Fibroblast of skin of right biceps (primary cell): ENCODE results near the gene LMO7.
"Not testable (repeated sequence)": the region's sequence is repeated elsewhere in the genome, so short reads cannot be mapped to it uniquely, and the experiment has no call there.

Experiments
- DNase-seq: peaks from one replicate; pipeline ENCODE4 v3.0.0-alpha.2; 2013

The LMO7 gene

DNA sequence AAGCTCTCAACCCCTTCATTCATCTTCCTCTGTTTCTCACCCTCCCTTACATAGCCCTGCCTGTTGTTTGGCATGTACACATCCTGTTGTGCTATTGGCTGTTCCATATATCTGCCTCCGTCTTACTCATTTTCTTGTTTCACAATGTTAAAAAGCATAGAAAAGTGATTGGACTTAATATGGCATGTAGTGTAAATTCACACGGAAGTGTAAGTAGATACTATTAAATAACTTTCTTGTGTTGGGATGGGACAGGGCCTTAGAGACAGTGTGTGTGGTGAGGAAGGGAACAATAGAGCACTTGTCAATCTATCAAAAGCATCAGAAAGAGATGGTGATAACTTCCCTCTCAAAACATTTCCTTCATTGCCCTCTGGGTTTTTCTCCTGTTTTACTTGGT is 12.3 kb downstream of the LMO7 start:
- DNase-seq, result no peak

DNA sequence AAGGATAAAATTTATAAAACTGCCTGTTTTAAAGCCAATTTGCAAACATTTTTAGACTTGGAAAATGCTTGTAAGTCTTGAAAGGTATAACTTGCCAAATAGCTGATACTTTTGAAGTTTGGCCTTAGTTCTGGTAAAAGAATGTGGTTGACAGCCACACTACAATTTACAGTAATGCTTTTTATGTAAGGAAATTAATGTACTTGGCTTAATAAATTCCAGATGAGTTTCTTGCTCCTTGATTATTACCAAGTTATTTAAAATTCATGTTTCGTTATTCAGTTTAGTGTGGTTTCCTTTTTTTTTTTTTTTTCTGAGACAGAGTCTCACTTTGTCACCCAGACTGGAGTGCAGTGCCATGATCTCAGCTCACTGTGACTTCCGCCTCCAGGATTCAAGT is 14.9 kb downstream of the LMO7 start:
- peak; percentile 74 for DNase-seq

DNA sequence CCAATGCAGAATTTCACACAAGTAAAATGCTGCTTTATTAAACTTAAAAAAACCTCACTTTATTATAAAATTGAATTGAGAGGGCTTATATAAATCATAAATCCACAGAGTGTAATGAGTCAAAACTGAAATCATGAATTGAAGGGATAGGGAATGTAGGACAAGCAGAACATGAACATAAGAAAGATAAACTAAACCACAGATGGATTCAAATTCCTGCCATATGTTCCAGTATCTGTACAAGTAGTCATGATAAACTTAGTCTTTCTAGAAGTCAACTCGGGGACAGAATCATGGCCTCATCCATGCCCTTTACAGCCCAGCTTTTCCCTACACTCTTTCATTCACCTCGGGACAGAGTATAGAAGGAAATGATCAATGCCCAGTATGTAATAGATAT is 16.6 kb downstream of the LMO7 start:
- no peak for DNase-seq

DNA sequence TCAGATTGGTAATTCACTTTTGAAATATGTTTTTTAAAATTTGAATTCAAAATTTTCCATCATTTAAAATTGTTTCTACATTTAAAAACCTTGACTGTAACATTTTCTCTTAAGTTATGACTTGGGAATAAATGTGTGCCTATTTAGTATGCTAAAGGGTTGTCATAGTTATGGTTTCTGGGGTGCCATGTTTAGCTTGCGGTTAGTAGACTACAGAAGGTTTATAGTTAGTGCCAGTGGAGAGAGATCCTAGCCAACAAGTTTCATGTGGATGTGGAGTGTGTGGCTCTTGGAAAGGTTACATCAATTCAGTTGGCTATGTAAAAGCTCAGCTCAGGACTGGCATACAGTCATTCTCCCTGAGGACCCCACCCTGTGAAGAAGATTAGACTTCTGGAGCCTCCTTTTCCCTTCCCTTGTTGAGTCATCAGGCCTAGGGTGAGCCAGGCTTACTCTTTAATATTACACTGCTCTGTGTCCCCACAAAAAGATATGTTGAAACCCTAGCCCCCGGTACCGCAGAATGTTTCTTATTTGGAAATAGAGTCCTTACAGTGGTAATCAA is 20.4 kb downstream of the LMO7 start:
- peak; percentile 62 for DNase-seq

DNA sequence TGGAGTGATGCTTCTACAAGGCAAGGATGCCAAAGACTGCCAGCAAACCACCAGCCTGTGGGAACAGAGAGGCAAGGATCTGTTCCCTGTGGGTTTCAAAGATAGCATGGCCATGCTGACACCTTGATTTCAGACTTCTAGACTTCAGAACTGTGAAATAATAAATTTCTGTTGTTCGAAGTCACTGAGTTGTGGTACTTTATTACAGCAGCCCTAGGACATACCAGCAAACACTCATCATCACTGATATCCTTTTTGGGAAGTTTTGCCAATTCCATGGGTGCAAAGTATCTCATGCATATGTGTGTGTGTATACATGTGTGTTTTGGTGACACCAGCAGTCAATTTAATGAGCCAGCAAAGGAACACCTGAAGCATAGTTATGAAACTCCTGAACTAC is 21.0 kb downstream of the LMO7 start:
- peak; percentile 42 for DNase-seq

DNA sequence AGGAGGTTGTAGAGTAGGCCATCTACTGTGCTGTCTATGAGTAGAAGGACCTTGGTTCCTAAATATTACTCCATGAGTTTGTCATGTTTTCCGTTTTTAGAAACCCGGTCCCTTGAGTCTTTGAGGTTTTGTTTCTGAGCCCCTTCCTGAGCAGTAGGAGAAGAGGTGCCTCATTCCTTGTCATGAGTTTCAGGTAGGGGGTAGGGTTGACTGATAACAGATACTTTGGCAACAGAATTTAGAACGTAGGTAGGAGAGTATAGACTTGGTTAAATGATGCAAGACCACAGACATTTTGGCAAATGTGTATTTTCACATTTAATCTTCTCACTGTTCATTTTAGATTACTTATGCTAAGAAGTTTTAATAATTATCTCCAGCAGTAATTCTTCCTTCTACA is 24.6 kb downstream of the LMO7 start:
- DNase-seq, result no peak

DNA sequence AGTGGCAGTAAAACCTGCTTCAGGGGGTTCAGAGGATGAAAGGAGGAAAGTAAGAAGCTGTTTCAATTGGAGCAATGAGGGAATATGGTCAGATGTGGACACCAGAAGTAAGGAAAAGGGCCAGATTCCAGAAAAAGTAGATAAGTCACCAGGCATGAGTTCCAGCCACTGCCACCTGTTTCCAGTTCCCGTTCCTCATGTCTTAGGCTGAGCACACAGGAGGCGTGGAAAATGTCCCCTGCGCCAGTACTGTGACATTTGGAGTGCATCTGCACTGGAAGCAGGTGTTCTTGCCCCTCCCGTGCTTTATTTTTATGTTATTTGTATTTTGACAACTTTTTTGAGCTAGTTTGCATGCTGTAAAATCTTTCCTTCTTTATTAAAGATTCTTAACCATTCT is 25.3 kb downstream of the LMO7 start:
- no peak for DNase-seq

DNA sequence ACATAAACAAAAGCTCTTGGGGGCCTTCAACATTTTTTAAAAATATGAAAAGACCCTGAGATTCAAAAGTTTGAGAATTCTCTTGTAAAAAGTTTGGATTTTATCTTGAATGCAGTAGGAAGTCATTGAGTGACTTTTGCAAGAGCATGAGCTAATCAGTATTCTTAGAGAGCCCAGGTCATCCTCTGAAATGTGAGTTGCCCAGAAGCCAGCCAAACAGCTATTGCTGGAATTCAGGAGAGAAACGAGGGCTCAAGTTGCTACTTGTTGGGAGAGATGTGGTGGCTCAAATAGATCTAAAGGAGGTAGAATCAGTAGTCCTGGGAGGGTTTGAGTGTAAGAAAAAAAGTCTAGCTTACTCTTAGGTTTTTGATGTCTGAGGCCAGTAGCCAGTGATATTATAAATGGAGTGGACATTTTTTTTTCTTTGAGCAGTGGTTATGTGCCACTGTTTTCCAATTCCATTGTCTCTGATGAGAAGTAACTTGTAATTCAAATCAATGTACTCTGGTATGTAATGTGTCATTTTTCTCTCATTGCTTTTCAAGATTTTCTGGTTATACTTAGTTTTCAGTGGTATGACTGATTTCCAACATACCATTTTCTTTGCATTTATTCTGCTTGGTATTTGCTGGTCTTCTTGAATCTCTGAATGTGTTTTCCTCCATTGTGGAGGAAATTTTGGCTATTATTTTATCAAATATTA is 30.7 kb downstream of the LMO7 start:
- peak; percentile 38 for DNase-seq

DNA sequence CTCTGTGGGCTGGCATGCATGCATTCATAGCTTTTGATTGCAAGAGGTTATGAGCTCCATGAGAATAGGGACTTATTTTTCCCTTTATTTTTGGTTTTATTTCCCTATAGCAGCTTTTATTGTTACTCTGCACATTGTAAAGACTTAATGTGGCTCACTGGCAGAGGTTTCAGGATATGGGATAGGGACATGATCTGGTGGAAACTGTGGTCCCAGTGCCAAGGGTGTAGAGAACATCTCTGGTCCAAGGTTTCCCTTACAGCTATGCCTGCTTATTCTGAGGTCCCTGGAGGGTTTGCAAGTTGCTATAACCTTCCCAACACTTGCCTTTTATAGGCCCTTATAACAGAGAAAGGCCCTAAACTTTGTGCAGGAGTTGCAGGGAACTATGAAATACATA is 33.6 kb downstream of the LMO7 start:
- DNase-seq, result no peak

DNA sequence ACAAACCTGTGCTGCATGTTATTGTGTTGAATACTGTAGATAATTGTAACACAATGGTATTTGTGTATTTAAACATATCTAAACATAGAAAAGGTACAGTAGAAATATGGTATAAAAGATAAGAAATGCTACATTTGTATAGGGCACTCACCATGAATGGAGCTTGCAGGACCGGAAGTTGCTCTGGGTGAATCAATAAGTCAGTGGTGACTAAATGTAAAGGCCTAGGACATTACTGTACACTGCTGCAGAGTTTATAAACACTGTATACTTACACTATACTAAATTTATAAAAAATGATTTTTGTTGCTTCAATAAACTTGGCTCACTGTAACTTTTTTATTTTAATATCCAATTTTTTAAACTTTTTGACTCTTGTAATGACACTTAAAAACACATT is 34.4 kb downstream of the LMO7 start:
- DNase-seq, result peak; percentile 41

DNA sequence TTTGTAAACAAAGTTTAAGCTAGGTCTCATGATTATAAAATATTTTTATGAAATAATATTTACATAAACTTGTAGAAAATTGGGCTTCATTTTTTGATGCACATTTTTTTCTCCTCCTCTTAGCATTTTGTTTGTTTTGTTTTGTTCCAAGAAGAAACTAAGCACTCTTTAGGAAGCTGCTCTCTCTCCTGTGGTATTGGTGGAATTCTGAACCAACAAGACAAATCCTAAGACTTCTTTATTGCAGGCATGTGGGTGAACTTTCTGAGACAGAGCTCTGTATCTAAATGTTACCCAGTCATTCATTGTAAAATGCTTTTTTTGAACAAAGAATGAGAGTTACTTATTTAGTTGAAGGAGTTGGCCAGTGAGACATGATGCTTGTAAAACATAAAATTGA is 39.3 kb downstream of the LMO7 start:
- no peak for DNase-seq

DNA sequence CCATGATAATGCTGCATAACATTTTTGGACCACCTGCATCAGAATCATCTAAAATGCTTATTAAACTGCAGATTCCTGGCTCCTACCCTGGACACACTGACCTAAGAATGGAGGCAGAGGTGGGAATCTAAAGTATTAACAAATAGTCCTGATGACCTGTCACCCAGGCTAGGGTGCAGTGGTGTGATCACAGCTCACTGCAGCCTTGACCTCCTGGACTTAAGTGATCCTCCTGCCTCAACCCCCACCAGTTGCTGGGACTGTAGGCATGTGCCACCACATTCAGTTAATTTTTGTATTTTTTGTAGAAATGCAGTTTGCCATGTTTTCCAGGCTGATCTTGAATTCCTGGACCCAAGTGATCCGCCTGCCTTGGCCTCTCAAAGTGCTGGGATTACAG is 43.3 kb downstream of the LMO7 start:
- DNase-seq, result no peak

DNA sequence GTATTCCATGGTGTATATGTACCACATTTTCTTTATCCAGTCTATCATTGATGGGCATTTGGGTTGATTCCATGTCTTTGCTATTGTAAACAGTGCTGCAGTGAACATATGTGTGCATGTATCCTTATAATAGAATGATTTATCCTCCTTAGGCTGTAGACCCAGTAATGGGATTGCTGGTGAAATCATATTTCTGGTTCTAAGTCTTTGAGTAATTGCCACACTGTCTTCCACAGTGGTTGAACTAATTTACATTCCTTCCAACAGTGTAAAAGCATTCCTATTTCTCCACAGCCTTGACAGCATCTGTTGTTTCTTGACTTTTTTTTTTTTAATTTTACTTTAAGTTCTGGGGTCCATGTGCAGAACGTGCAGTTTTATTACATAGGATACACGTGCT is 44.1 kb downstream of the LMO7 start:
- DNase-seq, result peak; percentile 59

DNA sequence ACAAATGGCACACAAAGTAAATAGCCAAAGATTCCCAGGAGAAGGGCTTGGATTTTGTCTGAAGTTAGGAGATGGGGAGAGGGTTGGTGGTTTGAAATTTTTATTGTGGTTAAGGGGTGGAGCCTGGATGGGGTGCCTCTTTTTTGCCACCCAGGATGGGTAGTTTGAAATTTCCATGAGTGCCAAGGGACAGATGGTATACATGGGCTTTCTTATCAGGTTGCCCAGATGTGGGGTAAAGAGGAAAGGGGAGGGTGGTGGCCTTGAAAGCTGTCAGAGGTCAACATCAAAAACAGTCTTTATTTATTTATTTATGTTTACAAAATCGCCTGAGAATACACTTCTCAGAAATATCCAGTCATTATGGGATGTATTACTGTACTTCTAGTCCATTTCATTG is 46.2 kb downstream of the LMO7 start:
- no peak for DNase-seq

DNA sequence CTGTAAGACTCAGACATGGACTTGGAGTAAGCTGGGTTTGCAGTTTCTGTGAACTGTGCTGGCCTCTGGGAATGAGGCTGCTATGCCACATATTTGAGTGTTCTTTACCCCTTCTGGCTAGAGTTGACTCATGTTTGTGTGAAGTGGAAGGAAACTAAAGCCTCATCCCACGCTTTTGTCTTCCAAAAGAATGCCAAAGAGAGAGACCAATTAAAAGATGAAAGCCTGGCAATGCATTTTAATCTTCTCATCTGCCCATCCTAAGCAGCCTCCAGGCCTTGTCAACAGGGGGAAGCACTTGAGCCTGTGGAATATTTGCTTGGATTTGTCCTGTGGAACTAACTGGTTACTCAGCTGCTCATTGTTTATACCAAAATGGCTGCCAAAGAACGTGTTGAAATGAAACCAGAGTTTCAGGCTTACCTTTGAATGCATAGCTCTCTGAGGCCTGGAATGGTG is 49.1 kb downstream of the LMO7 start:
- peak; percentile 84 for DNase-seq

DNA sequence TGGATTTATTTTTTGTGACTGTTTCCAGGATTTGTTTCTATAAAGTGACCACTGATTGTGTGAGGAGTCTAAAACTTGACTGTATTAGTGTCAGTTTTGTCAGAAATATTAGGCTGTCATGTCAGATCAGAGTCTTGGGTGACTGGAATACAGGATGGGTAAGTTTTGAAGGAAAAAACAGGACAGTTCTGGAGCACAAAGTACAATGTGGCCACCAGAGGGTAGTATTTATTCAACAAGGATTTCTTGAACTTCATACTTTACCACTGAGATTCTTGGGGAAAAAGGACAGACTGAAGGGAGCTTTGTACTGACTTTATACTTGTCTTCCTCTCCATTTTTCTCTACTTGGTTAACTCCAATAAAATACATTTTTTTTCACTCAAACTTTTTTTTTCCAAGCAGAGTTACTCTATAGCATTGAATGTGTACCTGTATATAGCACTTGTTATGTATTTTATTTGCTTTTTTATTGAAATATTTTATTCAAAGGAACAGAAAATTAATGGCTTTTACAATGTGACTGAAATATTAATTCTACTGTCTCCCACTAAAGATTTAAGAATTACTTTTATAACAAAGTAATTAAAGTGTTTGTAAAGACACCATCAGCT is 51.1 kb downstream of the LMO7 start:
- peak; percentile 50 for DNase-seq

DNA sequence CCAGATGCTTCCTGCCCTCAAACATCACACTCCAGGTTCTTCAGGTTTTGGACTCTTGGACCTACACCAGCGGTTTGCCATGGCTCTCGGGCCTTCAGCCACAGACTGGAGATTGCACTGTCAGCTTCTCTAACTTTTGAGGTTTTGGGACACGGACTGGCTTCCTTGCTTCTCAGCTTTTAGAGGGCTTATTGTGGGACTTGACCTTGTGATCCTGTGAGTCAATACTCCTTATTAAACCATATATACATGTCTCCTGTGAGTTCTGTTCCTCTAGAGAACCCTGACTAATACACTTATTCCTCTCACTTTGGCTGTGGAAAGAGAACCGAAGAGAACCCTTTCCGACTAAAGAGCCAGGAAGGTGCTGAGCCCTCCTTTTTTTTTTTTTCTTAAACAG is 53.6 kb downstream of the LMO7 start:
- DNase-seq, result peak; percentile 22

DNA sequence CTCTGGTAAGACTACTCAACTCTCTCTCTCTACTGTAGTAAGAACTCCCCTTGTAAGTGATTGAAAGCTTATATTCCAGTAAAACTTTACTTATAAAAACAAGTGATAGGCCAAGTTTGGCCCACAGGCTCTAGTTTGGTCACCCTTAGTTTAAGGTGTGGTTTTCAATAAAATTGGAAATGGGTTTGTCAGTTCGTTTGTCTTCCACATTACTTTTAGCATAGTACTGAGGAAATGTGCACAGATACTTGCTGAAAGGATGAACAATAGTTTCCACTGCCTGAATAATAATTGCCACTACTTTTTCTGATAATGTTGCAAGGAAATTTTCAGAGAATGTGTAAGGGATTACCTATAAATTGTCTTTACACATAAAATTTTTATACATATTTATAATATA is 54.5 kb downstream of the LMO7 start:
- DNase-seq, result no peak

DNA sequence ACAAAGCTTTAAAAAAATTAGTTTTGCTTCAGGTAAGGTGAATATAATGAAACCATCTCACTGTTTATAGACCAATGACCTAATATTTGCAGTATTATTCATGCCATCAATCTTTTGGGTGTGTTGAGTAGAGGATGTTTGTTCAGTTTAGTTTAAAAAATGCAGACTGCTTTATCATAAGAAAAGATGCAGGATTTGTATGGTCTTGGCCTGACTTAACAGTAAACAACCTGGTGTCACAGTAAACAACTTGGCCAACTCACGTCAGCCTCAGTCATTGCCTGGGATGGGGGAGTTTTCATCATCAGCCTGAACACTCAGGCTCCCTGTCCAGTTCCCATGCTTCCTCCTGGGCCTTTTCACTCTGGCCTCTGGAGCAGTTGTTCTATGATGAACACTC is 55.1 kb downstream of the LMO7 start:
- DNase-seq, result no peak

DNA sequence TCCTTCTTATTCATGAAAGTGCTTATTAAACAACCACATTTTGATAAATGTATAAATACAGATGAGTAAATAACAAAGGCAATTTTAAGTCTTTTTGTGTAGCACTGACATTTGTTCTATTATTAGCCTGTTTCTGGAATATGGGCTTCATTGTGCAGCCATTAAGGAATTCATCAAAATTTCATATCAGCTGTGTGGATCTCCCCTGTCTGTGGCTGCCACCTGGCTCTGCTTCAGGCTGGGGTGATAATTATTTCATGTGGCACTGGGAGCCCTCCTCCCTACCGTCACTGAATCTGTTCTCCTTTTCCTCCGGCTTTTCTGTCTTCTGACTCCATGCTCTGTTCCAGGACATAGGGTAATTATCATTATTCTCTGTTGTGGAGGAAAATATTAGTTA is 57.1 kb downstream of the LMO7 start:
- no peak for DNase-seq

DNA sequence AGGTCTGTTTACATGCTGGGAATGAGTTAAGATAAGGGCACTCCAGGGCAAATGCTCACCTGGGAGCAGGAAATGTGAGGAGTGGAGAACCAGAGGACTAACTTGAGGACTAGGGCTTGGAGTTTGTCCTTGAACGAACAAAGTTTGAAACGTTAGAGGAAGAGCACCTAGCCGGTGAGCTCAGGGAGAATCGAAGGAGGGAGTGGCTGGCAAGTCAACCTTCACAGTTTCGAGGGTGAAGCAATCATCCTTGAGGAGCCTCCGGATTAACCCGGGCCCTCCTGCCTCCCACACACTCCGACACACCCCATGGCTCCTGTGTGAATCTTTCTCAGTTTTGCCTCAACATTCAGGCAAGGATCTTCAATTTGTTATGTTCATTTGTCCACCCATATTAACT is 58.6 kb downstream of the LMO7 start:
- DNase-seq, result no peak

DNA sequence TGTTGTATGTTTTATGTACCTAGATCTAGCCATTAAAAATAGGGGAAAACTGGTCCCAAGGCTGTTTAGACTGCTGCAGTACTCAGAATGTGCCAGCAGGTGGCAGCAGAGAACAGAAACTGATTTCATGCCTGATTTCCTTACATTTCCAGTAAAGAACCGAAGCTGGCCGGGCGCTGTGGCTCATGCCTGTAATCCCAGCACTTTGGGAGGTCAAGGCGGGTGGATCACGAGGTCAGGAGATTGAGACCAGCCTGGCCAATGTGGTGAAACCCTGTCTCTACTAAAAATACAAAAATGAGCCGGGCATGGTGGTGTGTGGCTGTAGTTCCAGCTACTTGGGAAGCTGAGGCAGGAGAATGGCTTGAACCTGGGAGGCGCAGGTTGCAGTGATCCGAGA is 59.8 kb downstream of the LMO7 start:
- DNase-seq, result peak; percentile 67

DNA sequence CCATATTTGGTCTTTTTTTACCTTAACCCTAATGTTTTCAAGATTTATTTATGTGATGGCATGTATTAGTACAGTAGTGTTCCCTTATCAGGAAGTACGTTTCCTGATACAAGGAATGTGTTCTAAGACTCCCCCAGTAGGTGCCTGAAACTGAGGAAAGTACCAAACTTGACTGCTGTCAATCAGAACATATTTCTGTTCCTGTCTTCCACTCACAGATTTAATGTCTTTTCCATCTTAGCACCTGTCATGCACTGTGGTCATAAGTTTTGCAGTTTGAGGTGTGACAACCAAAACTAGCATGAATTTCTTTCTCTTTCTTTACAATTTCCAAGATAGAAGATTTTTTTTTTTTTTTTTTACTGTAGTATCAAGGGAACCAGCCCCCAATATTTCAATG is 62.9 kb downstream of the LMO7 start:
- no peak for DNase-seq

DNA sequence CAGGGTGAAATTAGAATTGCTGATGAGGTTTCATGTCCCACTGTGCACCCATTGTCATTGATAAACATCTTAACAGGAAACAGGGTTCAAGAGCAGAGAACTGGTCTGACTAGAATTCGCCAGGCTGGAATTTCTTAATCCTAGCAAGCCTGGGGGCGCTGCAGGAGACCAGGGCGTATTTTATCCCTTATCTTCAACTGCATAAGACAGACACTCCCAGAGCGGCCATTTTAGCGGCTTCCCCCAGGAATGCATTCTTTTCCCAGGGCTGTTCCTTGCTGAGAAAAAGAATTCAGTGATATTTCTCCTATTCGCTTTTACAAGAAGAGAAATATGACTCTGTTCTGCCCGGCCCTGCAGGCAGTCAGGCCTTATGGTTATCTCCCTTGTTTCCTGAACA is 63.6 kb downstream of the LMO7 start:
- DNase-seq, result not testable (repeated sequence)

DNA sequence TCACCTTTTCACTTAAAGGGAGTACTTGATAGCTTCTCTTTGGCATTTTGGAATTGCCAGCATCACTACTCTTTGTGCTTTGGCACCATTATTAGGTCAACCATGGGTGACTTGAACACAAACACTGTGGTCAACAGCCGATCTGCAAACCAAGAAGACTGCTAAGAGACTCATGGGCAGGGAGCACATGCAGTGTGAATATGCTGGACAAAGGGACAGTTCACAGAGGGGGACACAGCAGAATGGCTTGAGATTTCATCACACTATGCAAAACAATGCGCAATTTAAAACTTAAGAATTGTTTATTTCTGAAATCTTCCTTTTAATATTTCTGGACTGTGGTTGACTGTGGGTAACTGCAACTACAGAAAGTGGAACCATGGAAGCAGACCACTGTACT is 64.4 kb downstream of the LMO7 start:
- DNase-seq, result no peak
